ENCODE data around the gene GP2. TPM values are rescaled to one million over a fixed set of nuclear protein-coding genes. Genes with fewer than 3 reads are reported as not detected.

Gene GP2
- total RNA-seq, 1 donor from 2014 or later = not detected

DNA sequence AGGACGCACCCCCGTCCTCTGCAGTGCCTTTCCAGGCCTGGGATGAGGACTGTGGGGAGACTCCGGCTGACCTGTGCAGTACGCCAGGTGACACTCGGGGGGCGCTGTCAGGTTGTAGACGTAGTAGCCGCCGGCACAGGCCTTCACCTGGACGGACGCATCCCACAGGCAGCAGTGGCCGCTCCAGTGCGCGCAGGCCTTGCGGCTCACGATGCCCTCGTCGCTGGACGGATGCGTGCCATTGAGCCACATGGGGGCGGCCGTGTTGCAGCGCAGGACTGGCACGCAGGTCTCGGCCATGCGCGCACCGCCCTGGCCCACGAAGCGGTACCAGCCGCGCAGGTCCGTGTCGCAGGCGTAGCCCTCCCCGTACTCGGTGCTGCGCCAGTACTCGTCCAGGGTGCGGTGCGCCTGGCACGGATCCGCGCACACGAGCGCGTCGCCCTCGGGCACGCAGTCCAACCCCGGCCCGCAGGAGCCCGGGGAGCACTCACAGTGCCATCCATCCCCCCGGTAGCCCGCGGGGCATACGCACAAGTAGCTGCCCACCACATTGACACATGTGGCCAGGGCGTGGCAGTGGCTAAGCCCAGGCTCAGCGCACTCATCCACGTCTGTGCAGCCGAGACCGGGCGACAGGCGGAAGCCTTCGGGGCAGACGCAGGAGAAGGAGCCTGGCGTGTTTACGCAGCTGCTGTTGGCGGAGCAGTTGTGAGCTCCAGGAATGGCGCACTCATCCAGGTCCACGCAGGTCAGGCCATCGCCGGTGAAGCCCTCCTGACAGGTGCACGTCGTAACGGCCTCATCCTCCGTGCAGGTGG, 21.3 kb upstream of the GP2 start:
- Mint-ChIP-seq H3K4me1 (no peaks in the 10 kb centered on the region), H3K9me3 (peaks cover 3% of the 10 kb centered on the region), H3K27ac (no peak overlapping the region), H3K4me3 (no peak overlapping the region), H3K27me3 (peaks cover 7% of the 10 kb centered on the region), H3K36me3 (ENCODE audit: low read depth) (no peaks in the 10 kb centered on the region)
- TF ChIP-seq, protein P1, sequence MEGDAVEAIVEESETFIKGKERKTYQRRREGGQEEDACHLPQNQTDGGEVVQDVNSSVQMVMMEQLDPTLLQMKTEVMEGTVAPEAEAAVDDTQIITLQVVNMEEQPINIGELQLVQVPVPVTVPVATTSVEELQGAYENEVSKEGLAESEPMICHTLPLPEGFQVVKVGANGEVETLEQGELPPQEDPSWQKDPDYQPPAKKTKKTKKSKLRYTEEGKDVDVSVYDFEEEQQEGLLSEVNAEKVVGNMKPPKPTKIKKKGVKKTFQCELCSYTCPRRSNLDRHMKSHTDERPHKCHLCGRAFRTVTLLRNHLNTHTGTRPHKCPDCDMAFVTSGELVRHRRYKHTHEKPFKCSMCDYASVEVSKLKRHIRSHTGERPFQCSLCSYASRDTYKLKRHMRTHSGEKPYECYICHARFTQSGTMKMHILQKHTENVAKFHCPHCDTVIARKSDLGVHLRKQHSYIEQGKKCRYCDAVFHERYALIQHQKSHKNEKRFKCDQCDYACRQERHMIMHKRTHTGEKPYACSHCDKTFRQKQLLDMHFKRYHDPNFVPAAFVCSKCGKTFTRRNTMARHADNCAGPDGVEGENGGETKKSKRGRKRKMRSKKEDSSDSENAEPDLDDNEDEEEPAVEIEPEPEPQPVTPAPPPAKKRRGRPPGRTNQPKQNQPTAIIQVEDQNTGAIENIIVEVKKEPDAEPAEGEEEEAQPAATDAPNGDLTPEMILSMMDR (IDR thresholded peaks at IDR 0.05) = no peak
- DNase-seq = no peak
- no peak for ATAC-seq (ENCODE audit: low read depth)
- CTCF ChIA-PET = no interaction called here
- intact Hi-C loops (cut with micrococcal nuclease) = no loop called here
- POLR2A ChIA-PET = no interaction called here

DNA sequence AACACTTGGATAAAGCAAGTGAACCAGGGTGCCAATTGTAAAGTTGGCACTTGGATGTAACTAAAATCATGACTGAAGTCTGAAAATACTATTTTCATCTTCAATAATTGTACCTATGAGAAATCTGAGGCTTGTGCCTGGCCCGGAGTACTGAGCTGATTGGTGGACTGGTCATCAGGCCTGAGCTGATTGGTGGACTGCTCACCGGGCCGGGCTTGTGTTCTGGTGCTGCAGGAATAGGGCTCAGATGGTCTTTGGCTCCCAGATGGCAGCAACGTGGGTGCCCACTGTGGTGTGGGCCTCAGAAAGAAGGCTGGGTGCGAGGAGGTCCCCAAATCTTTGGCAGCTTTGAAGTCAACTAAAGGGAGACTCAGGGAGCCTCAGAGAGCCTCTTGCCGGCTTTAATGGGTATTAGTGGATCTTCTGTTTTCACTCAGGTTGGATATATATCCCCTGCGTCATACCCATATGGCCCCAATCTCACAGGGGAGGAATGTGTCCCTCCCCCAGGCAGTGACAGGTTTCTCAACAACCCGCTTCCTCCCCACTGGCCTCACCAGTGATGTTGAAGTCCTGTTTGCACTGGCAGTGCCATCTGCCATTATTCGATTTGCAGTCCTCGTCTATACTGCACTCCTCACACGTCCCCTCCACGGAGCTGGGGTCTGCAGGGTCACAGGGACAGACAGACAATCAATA, 20.5 kb upstream of the GP2 start:
- TF ChIP-seq, protein P1 (IDR thresholded peaks at IDR 0.05) = no peak
- intact Hi-C loops (cut with micrococcal nuclease) = no loop called here
- CTCF ChIA-PET = no interaction called here

DNA sequence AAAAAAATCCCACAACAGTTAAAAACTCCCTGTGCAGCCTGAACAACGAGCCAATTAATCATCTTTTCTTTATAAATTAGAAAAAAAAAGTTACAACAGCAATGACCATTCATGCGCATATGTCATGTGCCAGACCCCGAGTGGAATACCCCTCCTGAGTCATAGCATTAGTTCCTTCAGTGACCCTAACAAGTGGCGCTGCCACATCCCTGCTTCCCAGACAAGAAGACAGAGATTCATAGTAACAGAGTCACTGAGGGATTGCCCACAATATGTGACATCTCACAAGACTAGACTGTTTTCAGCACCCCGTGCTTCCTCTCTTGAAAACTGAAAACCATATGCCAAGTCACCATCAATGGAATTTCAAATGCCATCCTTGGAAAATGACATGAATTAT, 17.3 kb upstream of the GP2 start:
- Mint-ChIP-seq H3K4me3 (no peak overlapping the region), H3K27me3 (peaks cover 4% of the 10 kb centered on the region), H3K4me1 (no peaks in the 10 kb centered on the region), H3K36me3 (ENCODE audit: low read depth) (no peaks in the 10 kb centered on the region), H3K9me3 (no peaks in the 10 kb centered on the region), H3K27ac (no peak overlapping the region)
- DNase-seq = no peak
- intact Hi-C loops (cut with micrococcal nuclease) = no loop called here
- ATAC-seq (ENCODE audit: low read depth) = no peak
- CTCF ChIA-PET = no interaction called here
- TF ChIP-seq, protein P1 (IDR thresholded peaks at IDR 0.05) = no peak
- POLR2A ChIA-PET = no interaction called here

More for the DNA sequence above, 20.5 kb upstream of the GP2 start:
- DNase-seq (no peak), ATAC-seq (ENCODE audit: low read depth) (no peak)
- H3K9me3 Mint-ChIP-seq = no peaks in the 10 kb centered on the region
- peaks cover 7% of the 10 kb centered on the region for H3K27me3 Mint-ChIP-seq
- no peak overlapping the region for H3K27ac Mint-ChIP-seq
- POLR2A ChIA-PET = no interaction called here
- no peaks in the 10 kb centered on the region for H3K4me1 Mint-ChIP-seq
- H3K36me3 Mint-ChIP-seq (ENCODE audit: low read depth) = no peaks in the 10 kb centered on the region
- no peak overlapping the region for H3K4me3 Mint-ChIP-seq

DNA sequence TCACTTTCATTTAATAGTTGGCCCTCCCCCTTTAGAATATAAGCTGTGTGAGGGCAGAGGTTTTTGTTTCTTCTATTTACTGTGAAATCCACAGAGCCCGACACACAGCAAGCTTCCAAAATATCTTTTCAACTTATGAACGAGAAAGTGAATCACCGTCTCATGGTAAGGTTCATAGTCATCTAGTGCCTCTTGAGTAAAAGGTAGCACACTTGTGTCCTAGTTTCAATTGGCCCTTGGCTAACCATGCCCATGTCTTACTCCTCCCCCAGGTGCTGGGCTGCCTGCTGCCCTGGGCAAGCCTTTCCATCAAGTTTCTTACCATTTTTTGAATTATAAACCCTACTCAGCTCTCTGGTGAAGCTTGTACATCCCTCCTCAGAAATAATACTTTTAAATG, 12.4 kb upstream of the GP2 start:
- DNase-seq (no peak), ATAC-seq (ENCODE audit: low read depth) (no peak)
- POLR2A ChIA-PET = no interaction called here
- intact Hi-C loops (cut with micrococcal nuclease) = no loop called here
- CTCF ChIA-PET = no interaction called here
- H3K27ac Mint-ChIP-seq = no peak overlapping the region
- no peak overlapping the region for H3K4me3 Mint-ChIP-seq
- H3K27me3 Mint-ChIP-seq = no peaks in the 10 kb centered on the region
- no peaks in the 10 kb centered on the region for H3K9me3 Mint-ChIP-seq
- no peaks in the 10 kb centered on the region for H3K36me3 Mint-ChIP-seq (ENCODE audit: low read depth)
- TF ChIP-seq, protein P1 (IDR thresholded peaks at IDR 0.05) = no peak
- no peaks in the 10 kb centered on the region for H3K4me1 Mint-ChIP-seq

DNA sequence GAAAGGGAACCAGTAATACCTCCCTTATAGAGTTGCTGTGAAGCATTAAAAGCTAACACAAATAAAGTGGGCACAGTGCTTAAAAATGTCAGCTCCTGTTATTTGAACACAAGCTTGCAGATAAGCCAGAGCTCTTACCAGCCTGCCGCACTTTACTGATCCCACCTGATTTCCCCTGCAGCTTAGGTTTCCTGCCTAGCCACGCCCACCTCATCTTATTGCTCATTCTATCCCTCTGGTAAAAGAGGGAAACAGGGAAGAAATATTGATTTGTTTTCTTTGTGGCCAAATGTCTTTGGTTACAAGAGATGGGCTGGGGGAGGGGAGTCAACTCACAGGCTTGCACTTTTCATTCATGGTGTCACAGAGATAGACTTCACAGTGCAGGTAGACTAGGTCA, 9.6 kb upstream of the GP2 start:
- Mint-ChIP-seq H3K4me1 (no peaks in the 10 kb centered on the region), H3K27me3 (no peaks in the 10 kb centered on the region), H3K4me3 (no peak overlapping the region), H3K9me3 (no peaks in the 10 kb centered on the region), H3K27ac (no peak overlapping the region), H3K36me3 (ENCODE audit: low read depth) (no peaks in the 10 kb centered on the region)
- TF ChIP-seq, protein P1 (IDR thresholded peaks at IDR 0.05) = no peak
- DNase-seq = no peak
- intact Hi-C loops (cut with micrococcal nuclease) = no loop called here
- ATAC-seq (ENCODE audit: low read depth) = no peak
- POLR2A ChIA-PET = no interaction called here
- CTCF ChIA-PET = interaction anchor here (1.1 kb wide), 1 partner anchor 47 kb away, joined by 3 read pairs; no protein-coding TSS in a partner anchor

All from activated B cell treated with CpG ODN at 0.5 μM for 24 hours (primary cell).